C1 segment of cervical spinal cord (tissue), 14 donors: ENCODE data around the gene THAP6.

ENCODE experiments used
- DNase-seq, 14 donors: peaks; one replicate each; lab custom pipeline; 2025; lab: John Stamatoyannopoulos, UW

Gene THAP6

DNA sequence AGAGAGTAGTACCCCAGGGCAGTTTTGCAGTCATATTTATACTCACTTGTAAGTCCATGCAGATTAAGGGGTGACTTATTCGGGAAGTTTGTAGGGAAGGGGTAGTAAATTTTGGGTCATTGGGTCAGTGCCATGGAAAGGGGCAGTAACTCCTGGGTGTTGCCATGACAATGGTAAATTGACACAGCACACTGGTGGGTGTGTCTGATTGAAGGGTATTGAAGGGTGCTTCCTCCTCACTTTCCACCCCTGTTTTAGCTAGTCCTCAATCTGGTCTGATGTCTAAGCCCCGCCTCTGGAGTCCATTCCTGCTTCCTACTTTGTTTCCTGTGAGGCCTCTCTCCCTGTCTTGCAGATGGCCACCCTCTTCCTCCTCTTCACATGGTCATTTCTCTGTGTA is 53.5 kb downstream of the THAP6 start:
- DNase-seq = no peak
